Stimulated activated naive CD4-positive, alpha-beta T cell (primary cell): Measurements from ENCODE around the gene HADHA.
"Not testable (repeated sequence)": the region's sequence is repeated elsewhere in the genome, so short reads cannot be mapped to it uniquely, and the experiment has no call there.

Source experiments
- DNase-seq, 6 experiments: peaks; one replicate each; lab custom pipeline; 2025; lab: John Stamatoyannopoulos, UW

Gene HADHA

GRCh38 chr2:26244309-26245230 lies at the start of gene HADHA, which contains the start of gene HADHB:
HADHA (minus strand) TSS chr2:26244632; CDS start chr2:26244596, 36 bp downstream.
HADHB (plus strand) TSS chr2:26244939; CDS start chr2:26254255, 9,316 bp downstream.
- DNase-seq: peak; percentile 70 to 98 (median 86)

- DNase-seq: no peak
Observed at GRCh38 chr2:26292646-26293045, 48.2 kb upstream of the HADHA start.

GRCh38 chr2:26290001-26290400 lies 45.6 kb upstream of the HADHA start:
- no peak for DNase-seq

GRCh38 chr2:26285931-26286330 lies 41.5 kb upstream of the HADHA start:
- DNase-seq: no peak

GRCh38 chr2:26284132-26284531 lies 39.7 kb upstream of the HADHA start:
- no peak for DNase-seq

- no peak for DNase-seq
Observed at GRCh38 chr2:26283606-26284005, 39.2 kb upstream of the HADHA start.

- DNase-seq: no peak
Observed at GRCh38 chr2:26281226-26281625, 36.8 kb upstream of the HADHA start.

- DNase-seq: no peak
Observed at GRCh38 chr2:26279886-26280285, 35.5 kb upstream of the HADHA start.

- DNase-seq: no peak
Observed at GRCh38 chr2:26276484-26277227, 32.2 kb upstream of the HADHA start.

- DNase-seq: no peak
Observed at GRCh38 chr2:26274058-26274613, 29.7 kb upstream of the HADHA start.

- no peak for DNase-seq
Observed at GRCh38 chr2:26273501-26273900, 29.1 kb upstream of the HADHA start.

- no peak for DNase-seq
Observed at GRCh38 chr2:26270373-26270772, 25.9 kb upstream of the HADHA start.

GRCh38 chr2:26269571-26270158 lies 25.2 kb upstream of the HADHA start:
- no peak for DNase-seq

GRCh38 chr2:26268670-26269385 lies 24.4 kb upstream of the HADHA start:
- DNase-seq: not testable (repeated sequence)

GRCh38 chr2:26268213-26268612 lies 23.8 kb upstream of the HADHA start:
- no peak for DNase-seq

GRCh38 chr2:26258836-26259235 lies 14.4 kb upstream of the HADHA start:
- not testable (repeated sequence) for DNase-seq

- DNase-seq: no peak
Observed at GRCh38 chr2:26255759-26256384, 11.4 kb upstream of the HADHA start.

- DNase-seq: no peak
Observed at GRCh38 chr2:26251893-26252292, 7.5 kb upstream of the HADHA start.

- DNase-seq: no peak
Observed at GRCh38 chr2:26249625-26250024, 5.2 kb upstream of the HADHA start.

GRCh38 chr2:26246818-26247217 lies 2.4 kb upstream of the HADHA start:
- peak in 2 of 6 experiments; percentile 3 to 5 for DNase-seq

GRCh38 chr2:26245810-26246209 lies 1.4 kb upstream of the HADHA start:
- no peak for DNase-seq
